Smooth muscle cell of the brain vasculature (primary cell): ENCODE data around the gene FNBP1.
"Not testable (repeated sequence)": the region's sequence is repeated elsewhere in the genome, so short reads cannot be mapped to it uniquely, and the experiment has no call there.

Experiments used
- DNase-seq: peaks from one replicate; pipeline ENCODE4 v3.0.0-alpha.2; 2012; ENCODE audit warnings: low read depth, low spot score

The FNBP1 gene

GRCh38 chr9:129890718-129891299, 152.2 kb downstream of the FNBP1 start:
- DNase-seq = not testable (repeated sequence)

GRCh38 chr9:129889941-129890717, 152.9 kb downstream of the FNBP1 start:
- DNase-seq = no peak

DNA sequence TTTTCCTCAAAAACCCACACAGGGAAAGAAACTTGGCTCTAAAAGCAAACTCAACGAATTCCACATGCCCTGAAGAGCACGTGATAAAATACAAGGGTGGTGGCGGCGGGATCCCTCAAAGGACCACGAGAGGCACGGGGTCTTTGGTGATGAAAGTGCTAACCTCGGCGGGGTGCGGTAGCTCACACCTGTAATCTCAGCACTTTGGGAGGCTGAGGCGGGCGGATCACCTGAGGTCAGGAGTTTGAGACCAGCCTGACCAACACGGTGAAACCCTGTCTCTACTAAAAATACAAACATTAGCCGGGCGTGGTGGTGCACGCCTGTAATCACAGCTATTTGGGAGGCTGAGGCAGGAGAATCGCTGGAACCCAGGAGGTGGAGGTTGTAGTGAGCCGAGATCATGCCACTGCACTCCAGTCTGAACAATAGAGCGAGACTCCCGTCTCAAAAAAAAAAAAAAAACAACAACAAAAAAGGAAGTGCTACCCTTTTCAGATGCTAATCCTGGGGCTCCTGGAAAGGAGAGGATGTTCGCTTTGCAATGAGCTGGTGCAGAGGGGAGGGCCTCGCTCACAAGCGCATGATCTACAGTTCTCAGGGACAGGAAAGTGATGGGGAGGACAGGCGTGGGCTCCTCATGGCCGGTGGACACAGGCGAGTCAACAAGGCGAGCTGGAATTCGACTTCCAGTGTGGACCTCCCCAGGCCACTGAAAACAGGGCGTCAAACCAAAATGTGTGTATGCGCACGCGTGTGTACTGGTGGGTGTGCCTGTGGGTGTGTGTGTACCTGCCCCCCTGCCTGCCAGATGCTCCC, 153.7 kb downstream of the FNBP1 start:
- no peak for DNase-seq

DNA sequence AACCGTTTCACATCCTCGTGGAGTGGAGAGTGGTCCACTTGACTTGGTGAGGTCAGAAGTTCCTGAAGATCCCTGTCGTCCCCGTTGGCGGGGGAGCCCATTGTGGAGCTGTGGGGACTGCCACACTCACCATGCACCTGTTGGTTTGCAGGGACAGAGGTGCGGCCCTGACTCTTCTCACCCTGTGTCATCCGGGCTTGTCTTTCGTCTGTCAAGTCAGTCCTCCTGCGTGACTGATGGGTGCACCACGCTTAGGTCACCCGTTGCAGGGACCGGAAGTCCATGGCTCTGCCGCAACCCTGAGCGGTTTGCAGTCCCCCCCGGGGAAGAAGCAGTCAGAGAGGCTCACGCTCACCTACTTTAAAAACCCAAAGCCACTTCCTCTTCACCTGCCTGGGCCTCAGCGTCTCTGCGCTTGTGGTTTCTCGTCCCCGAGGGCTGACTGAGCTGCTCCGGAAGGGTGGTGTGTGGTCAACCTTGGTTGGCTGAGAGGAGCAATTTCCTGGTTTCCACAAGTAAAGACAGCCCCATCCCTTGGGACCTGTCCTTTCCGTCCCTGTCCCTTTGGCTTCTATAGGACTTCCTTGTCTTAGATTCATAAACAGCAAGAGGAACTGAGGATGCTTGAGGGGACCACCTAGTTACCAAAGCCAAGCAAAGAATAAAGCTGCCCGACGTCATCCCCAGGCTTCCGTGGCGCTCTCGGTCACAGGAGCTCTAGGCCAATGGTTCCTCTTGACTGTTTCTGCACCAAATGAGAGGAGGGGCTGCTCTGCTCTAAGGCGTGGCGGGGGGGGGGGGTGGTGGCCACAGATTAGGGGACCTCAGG, 154.5 kb downstream of the FNBP1 start:
- DNase-seq = no peak

DNA sequence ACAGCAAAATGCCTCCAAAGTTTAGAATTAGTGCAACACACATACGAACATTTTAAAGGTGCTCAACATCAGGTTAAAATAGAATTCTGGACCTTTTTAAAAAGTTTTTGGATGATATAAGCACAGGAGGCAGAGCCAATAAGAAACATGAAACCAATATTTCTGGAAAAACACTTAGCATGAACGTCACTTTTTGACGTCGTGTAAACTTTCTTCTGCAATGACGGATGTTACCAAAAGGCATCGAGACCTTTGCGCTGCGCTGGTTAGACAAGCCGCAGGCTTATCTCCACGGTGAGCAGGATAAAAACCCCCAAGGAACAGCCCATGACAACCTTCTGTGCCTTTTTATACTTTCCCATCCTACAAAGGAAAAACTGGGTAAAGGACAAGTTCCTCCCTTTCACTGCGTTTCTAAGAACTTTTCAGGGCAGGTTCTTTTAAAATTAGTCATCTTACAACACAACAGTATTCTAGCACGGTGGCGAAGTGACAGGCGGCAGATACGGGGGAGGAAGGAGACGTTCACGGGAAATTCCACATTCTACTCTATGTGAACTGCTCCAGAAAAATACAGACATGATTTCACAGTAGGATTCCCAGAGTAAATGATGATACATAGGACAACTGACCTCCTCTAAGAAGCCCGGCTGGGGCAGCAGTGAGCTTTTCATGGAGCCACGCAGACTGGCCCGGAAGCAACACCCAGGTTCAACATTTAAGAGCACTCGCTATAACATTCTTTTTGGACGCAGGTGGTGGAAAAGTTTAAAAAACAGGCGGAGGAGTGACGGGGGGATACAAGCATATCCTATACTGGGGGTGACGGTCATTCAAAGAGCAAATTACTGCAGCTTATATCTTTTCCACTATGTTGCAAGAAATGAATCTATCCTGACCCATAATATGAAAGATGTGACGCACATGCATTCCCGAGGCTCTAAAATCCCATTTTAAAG, 155.4 kb downstream of the FNBP1 start:
- no peak for DNase-seq

GRCh38 chr9:129886226-129887174, 156.5 kb downstream of the FNBP1 start:
- DNase-seq = no peak

GRCh38 chr9:129885670-129886106, 157.3 kb downstream of the FNBP1 start:
- peak; percentile 56 for DNase-seq

- DNase-seq = no peak
Measured at GRCh38 chr9:129885018-129885669, 157.8 kb downstream of the FNBP1 start.

GRCh38 chr9:129884220-129885017, 158.6 kb downstream of the FNBP1 start:
- DNase-seq = no peak

GRCh38 chr9:129881547-129882324, 161.3 kb downstream of the FNBP1 start:
- no peak for DNase-seq

DNA sequence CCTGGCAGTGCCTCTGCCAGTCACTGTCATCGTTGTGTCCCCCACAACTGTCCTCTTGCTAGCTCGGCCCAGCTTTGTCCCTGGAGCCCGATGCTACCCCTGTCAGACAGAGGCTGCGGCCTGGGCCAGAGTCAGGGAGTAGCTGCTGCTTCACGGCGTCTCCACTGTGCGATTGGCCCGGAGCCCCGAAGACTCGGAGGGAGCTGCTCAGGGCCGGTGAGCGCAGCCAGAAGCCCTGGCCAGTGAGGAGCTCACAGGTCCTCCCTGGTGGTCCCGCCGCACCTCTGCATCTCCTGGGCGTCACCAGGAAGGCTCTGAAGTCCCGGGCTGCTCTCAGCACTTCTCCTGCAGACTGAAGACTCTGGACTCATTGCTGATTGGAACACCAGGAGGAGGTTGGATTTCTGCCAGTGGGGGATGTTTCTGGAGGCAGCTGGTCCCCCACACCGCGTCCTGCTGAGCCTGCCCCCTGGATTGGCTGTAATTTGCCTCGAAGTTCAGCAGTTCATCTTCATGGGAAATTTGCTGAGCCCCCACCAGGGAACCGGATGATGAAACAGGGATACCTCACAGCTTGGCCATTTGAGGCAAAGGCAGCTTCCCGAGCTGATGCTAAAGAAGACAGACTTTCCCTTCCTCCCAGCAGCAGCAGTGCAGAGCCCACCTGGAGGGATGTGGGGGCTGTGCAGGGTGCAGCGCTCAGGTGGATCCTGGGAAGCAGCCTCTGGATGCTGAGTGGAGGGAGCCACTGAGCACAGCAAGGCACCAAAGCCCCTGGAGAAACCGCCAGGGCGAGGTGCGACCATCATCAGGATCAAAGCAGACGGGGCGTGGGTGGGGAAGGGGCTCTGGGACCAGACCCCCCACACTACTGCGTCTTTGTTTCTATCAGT, 162.1 kb downstream of the FNBP1 start:
- peak; percentile 92 for DNase-seq

GRCh38 chr9:129879991-129880653, 162.9 kb downstream of the FNBP1 start:
- DNase-seq = no peak

DNA sequence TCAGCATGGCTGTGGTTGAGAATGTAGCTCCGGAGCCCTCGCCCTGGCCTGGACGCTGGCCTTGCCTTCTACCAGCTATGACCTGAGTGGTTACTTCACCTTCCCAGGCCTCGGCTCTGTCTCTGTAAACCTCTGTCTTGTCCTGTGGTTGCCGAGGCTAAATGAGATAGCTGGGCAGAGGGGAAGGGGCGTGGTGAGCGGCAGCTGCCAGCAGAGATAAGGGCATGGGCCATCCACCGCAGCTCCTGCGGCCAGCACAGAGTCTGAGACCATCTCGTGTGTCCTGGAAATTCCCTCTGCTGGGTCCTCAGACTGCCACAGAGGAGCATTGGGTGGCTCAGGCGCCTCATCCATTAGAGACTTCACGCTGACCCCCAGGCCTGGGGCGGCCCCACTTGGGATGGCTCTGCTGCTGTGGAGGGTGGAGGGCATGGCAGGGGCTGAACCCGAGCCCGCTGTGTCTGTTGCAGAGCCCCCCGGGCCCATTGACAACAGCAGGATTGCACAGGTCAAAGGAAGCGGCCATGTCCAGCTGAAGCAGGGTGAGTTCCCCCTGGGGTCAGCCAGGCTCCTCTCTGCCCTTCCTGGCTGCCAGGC, 163.8 kb downstream of the FNBP1 start:
- no peak for DNase-seq

DNA sequence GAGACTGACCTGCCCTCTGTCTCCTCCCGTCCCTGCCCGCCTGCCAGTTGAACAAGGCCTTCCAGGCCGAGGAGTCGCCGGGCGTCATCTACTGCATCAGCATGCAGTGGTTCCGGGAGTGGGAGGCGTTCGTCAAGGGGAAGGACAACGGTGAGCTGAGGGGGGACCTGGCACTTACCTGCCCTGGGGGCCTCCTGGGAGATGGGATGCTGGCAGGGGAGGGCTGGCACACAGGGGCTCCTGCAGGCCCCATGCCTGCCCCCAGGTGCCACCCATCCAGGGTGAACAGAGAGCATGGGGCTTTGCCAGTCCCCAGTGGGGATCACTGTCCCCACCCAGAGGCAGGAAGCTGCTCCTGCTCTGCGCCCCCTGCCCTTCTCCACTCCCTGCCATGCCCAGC, 164.7 kb downstream of the FNBP1 start:
- no peak for DNase-seq

GRCh38 chr9:129876815-129877214, 166.2 kb downstream of the FNBP1 start:
- DNase-seq = no peak
